ENCODE measurements around the gene TEKTIP1. TPM values are rescaled to one million over a fixed set of nuclear protein-coding genes. Genes with fewer than 3 reads are reported as not detected.
A peak's percentile ranks its signal among the peaks of the same experiment; 100 is the strongest.

TEKTIP1 gene
- total and polyA plus RNA-seq, 9 of the 15 experiments (the other 6 are each of a cell fraction or from before 2014, with no cell fraction given): 0.66 TPM; not detected in 8

- peak; percentile 13 to 77; a peak in 2 of 4 replicates for TF ChIP-seq SIN3A (IDR thresholded peaks at IDR 0.05; ENCODE audit: borderline replicate concordance in 2 of 2, control insufficient read depth in 1 of 2, low read depth in 2 of 2, low read length in 2 of 2)
- no peak for TF ChIP-seq CHD7 (IDR thresholded peaks at IDR 0.05; ENCODE audit: low read depth, low read length)
- TF ChIP-seq, protein P1, sequence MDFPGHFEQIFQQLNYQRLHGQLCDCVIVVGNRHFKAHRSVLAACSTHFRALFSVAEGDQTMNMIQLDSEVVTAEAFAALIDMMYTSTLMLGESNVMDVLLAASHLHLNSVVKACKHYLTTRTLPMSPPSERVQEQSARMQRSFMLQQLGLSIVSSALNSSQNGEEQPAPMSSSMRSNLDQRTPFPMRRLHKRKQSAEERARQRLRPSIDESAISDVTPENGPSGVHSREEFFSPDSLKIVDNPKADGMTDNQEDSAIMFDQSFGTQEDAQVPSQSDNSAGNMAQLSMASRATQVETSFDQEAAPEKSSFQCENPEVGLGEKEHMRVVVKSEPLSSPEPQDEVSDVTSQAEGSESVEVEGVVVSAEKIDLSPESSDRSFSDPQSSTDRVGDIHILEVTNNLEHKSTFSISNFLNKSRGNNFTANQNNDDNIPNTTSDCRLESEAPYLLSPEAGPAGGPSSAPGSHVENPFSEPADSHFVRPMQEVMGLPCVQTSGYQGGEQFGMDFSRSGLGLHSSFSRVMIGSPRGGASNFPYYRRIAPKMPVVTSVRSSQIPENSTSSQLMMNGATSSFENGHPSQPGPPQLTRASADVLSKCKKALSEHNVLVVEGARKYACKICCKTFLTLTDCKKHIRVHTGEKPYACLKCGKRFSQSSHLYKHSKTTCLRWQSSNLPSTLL (IDR thresholded peaks at IDR 0.05): no peak
- peak; percentile 97 for TF ChIP-seq TOE1 (IDR thresholded peaks at IDR 0.05; ENCODE audit: borderline replicate concordance)
- 0 out of 2 replicates have a peak, but pooled peaks have one; percentile 22 for TF ChIP-seq TOE1 (CRISPR knock-in tag; IDR thresholded peaks at IDR 0.05; ENCODE audit: borderline replicate concordance, low read depth)
- no peak for TF ChIP-seq ZNF398 (CRISPR knock-in tag; IDR thresholded peaks at IDR 0.05)
- no peak for TF ChIP-seq NFATC3 (IDR thresholded peaks at IDR 0.05)
- no peak for TF ChIP-seq GTF2A2 (tag; IDR thresholded peaks at IDR 0.05)
- peak; percentile 72; the same call in 1 of the 2 replicates for TF ChIP-seq ZBTB17 (CRISPR knock-in tag; IDR thresholded peaks at IDR 0.05)
Measured at GRCh38 chr19:3557461-3558248, 18.7 kb downstream of the TEKTIP1 start, which contains the start of gene MFSD12 (continued).

Measured in K562 (cell line).